Amniotic epithelial cell (primary cell): Measurements from ENCODE around the gene LEMD1.
A peak's percentile ranks its signal among the peaks of the same experiment; 100 is the strongest.

Experiments used
- DNase-seq: peaks from one replicate; pipeline ENCODE4 v3.0.0-alpha.2; 2010; ENCODE audit warnings: low read depth

The LEMD1 gene

DNA sequence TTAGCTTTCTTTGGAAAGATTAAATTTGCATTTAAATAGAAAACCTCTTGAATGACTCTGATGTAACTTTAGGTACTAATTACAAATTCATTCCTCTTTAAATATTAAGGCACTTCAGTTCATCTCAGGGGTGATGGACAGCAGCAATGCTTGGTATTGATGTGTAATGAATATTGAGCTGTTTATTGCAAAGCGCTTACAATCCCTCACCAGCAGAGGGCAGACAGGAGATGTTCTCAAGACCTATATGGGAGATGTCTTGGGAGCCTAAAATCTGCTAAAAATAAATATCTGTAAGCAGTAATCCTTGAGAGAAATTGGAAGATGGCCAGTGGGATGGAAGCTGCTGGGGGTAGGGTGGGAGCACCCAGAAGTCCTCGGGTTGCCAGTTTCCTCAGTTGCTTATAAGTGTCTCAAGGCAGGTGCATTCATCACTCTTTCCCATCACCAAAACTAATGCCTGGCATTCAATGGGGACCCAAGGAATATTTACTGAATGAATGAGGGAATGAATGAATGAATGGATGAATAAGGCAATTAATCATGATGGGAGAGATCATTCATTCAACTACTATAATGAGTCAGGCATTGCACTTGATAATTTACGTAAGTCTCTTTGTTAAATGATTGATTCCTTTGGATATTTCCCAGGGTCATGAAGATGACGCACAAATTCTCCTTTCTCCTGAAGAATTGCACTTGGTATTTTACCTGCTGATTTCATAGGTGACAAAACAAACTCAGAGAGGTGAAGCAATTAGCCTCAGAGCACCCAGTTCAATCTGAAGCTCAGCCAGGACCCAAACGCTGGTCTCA, 67.4 kb downstream of the LEMD1 start:
- peak; percentile 62 for DNase-seq

DNA sequence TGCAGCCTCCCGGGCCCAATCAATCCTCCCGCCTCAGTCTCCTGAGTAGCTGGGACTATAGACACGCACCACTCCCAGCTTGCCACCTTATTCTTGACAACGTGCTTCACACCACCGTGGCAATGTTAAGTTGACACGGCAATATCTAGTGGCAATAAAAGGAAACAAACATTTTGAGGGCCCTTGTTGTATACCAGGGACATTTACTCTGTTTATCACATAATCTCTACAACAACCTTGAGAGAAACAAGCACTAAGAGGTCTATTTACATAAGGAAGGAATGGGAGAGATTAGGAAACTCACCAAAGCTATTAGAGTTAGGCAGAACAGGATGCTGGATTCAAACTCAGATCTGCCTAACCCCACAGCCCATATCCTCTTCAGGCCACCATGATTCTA, 68.2 kb downstream of the LEMD1 start:
- DNase-seq: peak; percentile 44

DNA sequence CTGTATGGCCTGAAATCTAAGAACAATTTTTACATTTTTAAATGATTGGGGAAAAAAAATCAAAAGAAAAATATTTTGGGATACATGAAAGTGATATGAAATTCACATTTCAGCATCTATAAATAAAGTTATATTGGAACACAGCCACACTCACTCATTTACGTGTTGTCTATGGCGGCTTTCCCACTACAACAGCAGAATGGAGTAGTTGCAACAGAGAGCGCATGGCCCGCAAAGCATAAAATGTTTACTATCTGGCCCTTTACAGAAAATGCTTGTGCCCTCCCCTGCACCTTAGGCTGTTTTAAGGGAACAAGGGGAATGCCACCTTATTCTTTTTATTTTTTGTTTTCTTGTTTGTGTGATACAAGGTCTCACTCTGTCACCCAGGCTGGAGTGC, 68.7 kb downstream of the LEMD1 start:
- no peak for DNase-seq

DNA sequence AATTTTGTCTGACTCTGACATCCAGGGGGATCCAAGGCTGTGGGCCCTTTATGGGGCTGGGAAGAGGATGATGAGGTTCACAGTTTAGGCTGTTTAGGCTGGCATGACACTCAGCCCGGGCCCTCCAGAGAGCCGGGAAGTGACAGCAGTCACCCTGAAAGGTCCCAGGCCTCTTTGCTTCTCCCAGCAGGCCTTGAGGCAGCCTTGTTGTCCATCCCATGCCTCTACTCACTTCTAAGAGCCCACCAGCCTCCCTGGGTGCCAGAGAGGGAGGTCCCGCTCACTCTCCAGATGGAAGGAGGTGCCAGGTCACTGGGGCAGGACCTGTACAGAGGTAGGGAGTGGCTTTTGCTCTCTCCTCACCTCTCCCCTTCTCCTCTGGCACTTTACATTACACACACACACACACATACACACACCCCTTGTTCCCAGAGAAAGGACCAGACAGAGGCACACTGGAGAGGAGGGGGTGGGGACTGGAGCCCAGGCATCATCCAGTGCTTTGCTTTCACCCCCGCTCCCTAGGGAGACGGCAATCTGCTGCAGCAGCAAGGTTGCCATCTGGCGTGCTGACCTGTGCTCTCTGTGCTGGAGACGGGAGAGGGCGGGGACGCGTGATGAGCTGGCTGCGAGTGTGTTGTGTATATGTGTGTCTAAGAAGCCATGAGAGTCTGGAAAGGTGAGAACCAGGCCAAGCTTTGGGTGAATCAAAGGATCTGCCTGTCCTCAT, 69.7 kb downstream of the LEMD1 start:
- DNase-seq: peak; percentile 43

DNA sequence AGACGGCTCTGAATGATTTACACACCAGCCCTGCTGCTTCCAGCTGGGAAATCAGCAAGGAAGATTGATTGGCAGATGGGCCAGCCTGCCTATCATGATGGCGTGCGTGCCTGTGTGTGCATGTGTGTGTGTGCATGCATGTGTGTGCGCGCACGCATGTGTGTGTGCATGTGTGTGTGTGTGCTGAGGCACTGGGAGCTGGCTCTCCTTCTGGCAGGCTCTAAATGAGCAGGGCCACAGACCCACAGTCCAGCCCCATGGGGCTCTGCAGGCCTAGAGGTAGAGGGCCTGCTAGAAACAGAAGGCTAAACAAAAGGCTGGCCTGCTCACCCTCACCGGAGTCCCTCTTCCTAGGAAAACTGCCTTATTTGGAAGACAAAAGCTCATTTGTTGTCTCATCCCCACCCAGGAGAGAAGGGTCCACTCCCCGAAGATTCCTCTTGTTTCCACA, 71.1 kb downstream of the LEMD1 start:
- no peak for DNase-seq

DNA sequence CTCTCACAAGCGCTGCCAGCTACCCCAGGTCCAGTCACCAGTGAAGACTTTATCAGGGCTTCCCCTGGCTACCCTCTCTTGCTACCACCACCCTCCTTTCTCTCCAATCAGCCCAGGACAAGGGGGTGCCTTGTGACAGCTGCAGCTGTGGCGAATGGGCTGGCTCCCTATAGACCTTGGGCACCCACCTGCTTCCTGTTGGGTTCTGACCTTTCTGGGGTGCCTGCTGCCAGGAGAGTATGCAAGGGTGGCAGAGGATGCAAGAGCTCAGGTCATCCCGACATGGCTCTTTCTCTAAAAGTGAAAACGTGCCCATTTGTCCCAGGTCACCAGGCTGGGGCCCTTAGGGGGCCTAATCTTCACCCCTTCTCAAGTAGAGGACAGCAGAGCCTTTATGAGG, 71.7 kb downstream of the LEMD1 start:
- DNase-seq: no peak

DNA sequence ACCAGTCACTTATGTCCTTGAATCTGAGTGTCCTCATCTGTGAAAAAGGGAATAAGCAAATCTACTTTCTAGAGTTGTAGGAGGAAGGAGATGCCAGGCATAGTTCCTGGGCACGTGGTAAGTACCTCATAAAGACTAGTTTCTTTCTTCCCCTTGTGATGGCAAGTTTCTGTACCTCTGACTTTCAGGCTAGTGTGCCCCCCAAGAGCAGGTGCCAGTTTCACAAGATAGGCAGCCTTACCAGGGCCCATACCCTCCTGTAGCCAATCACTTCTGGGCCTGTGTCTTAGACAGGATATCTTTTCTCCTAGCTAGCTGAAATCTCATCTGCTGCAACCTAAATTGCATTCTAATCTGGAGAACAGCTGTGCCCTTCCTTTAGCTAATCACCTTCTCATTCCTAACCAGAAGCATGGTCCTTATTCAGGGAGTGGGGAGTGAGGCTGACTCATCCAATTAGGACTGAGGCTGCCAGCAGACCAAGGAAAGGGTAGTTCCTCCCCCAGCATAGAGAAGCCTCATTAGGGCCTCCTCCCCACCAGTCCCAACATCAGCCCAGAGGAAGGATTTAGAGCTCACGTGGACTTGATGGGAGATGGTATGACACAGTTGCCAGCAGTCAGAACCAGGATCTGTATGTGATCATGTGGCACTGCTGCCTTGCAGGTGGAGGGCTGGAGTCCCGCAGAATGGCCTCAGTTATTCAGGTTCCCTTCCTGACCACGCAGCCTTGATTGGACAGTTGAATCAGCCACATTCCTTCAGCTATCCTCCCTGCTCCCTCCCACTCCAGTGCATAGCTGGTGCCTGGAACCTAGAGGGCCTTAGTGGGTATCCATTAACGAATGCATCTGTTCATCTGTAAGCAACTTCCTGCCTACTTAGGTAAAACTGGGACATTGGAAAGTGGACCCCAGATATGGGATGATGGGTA, 73.0 kb downstream of the LEMD1 start:
- peak; percentile 66 for DNase-seq

DNA sequence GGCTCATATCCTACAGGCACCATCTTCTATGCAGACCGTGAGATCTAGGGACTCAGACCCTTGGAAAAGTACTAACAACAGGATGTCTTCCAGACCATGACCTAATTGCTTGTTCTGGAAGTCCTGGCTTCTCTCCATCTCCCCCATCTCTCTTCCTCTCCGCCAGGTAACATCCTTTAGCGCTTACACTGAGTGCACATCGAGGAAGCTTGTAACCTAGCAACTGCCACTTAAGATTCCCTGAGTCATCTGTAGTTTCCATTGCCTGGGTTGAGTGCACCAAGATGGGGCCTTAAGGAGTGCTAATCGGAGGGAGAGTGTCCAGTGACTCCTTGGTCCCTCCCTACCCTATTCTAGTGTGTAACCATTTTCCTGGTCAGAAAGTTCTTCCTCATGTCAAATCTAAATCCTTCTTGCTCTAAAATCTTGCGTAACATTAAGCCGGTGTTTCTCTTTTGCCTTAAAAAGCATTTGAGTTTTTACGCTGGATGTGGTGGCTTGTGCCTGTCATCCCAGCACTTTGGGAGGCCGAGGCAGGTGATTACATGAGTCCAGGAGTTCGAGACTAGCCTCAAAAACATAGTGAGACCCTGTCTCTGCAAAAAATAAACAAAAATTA, 74.8 kb downstream of the LEMD1 start:
- peak; percentile 23 for DNase-seq

DNA sequence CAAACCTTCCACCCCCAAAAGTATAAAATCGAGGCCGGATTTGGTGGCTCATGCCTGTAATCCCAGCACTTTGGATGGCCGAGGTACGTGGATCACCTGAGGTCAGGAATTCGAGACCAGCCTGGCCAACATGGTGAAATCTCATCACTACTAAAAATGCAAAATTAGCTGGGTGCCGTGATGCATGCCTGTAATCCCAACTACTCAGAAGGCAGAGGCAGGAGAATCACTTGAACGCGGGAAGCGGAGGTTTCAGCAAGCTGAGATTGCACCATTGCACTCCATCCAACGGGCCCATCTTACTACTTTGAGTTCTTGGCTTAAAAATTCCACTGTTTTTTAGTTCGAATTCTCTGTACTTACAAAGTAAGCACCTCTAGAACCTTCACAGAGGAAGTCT, 76.1 kb downstream of the LEMD1 start:
- DNase-seq: no peak

DNA sequence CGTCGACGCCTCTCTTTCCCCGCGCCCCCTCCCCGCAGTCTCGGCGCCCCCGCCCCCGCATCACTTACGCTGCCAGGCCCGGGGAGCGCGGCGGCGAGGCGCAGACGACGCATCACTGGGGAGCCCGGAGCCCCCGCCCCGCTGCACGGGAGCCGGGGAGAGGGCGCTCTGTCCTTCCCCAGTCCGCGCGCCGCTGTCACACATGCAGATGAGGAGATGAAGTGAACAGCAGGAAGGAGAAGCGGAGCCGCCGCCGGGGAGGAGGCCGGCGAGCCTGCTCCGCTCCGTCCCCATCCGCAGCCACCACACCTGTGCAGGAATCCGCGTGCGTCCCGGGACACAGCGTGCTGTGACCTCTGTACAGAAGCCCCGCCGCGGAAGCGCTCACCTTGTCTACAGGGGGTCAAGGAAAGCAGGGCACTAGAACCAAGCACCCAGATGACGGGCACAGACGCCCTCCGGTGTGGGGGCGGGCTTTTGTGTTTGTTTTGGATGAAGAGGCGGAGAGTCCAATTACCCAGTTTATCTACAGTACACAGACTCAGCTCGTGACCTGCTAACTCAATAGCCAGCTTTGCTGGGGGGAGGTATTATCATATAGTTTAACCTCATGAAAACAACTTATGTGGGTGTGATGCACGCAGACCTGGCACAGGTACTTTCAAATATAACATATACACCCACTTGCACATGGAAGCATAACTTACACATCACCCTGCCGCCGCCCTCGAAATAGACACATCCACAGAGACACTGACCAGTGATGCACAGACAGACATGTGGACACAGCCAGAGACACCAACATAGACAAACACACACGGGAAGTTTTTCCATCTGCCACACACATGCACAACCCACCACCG, 77.6 kb downstream of the LEMD1 start:
- DNase-seq: no peak

DNA sequence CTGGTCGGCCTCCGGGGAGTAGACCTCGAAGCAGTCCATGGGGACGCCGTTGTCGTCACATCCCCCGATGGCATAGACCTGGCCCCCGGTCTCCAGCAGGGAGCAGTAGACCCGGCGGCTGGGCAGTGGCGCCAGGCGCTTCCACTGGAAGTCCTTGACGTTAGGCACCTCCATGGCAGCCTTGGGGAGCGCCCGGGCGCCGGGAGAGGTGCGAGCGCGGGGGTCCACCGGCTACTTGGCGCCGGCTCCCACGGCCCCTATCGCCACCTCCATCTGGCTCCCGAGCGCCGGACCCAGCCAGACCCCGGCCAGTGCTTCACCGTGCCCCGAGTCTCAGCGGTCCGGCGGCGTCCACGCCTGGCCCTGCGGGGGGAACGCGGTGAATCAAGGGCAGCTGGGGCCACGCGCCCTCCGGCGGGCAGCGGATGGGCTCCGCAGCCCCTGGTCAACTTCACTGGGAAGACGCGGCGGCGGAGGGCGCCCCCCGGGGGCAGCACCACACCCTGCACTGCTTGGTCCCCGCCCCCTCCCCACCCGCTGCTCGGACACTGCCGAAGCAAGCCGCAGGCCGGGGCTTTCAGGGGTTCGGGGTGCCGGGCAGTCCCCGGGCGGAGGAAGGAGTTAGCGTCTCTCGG, 78.3 kb downstream of the LEMD1 start:
- DNase-seq: no peak

DNA sequence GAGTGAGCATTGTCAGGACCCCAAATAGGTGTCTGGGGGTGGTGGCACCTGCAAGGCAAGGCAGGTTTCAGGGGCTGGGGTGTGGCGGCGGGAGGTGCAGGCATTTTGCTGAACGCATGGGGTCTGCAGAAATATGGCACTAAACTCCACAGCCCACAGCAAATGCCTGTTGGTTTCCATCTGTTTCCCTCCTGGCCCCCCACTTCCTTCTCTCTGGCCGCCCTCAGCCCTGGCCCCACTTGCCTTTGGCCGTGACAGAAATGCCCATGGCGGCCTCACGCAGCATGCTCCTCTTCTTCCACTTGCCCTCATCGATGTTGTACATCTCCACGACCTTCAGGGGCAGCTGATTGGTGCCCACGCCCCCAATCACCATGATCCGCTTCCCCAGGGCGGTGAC, 78.9 kb downstream of the LEMD1 start:
- no peak for DNase-seq

DNA sequence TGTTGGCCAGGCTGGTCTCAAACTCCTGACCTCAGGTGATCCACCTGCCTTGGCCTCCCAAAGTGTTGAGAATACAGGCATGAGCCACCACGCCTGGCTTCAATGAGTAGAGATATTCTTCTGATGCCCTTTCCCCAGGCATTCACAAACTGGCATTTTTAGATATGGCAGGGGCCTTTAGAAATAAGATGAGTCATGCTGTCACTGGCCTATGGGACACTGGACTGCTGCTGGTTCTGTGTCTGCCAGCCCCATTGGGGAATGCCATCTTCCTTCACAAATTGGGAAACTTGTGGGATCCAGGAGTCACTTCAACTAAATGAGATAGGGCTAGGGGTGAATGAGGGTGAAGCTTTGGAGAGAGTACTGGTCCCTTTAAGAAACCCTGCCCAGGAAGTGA, 81.2 kb downstream of the LEMD1 start:
- no peak for DNase-seq

DNA sequence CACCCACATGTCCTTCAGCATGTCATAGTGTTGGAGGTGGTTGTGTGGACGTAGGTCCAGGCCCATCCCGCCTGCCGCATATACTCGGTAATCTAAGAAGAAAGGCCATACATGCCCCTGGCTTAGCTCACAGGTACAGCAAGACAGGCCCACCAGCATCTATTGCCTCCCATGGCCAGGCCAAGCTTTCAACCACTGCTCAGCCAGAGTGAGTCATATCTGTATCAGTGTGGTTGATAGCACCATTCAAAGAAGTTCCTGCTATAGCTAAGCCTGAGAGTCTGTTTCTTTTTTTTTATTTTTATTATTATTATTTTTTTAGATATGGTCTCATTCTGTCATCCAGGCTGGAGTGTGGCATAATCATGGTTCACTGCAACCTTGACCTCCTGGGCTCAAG, 82.1 kb downstream of the LEMD1 start:
- DNase-seq: peak; percentile 52

DNA sequence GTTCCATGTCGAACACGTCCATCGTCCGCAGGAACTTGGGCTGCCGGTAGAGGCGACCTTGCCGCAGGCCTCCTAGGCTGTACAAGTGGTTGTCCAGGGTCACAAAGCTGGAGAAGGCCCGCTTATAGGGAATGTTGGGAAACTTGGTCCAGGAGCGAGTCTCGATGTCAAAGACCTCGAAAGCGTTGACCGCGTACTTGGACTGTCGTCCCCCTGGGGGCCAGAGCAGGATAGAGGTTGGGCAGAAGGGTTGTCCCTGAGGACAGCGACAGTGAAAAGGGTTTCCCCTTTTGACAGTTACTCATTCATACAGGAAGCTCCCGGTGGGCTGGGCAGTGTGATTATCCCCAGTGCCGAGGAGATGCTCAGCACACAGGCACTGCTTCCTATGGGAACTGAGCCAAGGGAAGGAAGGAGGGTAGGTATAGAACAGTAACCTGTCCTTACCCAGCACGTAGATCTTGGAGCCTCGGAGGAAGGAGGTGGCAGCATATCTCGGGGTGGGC, 82.6 kb downstream of the LEMD1 start:
- DNase-seq: no peak

DNA sequence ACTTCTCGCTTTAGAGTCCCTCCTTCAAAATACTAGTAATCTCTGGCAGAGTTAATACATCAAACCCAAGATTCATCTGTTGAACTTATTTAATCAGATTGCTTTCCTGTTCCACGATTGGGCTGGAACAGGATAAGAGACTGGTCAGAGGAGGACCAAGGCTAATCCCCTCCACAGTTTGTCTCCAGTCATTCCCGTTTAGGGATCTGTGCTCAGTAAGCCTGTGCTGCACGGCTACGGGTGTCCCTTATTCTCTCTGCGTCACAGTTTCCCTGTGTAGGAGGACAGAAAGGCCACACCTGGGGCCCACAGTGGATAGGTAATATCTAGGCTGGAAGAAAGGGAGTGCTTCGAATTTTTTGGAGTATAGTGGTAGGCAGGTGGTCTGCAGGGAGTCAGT, 83.8 kb downstream of the LEMD1 start:
- no peak for DNase-seq

DNA sequence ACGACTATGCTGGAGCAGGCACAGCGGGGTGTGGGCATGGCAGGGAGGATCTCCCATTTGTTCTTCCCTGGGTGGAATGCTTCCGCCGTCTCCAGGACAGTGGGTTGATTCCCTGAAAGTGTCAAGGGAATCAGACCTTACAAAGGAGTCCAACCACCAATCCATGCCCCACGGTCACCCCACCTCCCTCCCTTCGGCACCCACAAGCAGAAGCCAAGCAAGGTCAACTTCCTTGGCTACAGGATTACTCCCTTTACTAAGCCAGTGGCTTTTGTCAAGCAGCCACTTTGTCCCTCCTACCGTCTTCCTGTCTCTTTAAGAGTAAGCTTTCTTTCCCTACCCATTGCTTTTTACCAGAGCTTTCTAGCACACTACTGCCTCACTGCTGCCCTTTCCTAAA, 84.4 kb downstream of the LEMD1 start:
- DNase-seq: no peak

DNA sequence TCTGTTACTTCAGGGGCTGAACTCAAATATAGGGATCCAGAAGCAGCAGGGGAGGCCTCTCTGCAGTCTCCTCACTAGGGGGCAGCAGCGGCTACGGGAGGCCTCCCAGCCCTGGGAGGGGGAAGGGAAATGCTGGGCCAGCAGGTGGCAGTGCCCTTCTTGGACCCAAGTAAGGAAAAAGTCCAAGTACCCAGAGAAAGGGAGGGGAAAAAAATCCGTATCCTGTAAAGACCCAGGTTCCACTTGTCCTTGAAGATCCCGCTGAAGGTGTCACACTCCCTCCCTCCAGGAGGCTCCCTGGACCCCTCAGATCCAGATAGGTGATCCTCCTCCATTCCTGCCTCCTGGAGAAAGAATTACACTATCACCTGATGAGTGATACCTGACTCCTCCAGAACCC, 86.2 kb downstream of the LEMD1 start:
- peak; percentile 69 for DNase-seq

DNA sequence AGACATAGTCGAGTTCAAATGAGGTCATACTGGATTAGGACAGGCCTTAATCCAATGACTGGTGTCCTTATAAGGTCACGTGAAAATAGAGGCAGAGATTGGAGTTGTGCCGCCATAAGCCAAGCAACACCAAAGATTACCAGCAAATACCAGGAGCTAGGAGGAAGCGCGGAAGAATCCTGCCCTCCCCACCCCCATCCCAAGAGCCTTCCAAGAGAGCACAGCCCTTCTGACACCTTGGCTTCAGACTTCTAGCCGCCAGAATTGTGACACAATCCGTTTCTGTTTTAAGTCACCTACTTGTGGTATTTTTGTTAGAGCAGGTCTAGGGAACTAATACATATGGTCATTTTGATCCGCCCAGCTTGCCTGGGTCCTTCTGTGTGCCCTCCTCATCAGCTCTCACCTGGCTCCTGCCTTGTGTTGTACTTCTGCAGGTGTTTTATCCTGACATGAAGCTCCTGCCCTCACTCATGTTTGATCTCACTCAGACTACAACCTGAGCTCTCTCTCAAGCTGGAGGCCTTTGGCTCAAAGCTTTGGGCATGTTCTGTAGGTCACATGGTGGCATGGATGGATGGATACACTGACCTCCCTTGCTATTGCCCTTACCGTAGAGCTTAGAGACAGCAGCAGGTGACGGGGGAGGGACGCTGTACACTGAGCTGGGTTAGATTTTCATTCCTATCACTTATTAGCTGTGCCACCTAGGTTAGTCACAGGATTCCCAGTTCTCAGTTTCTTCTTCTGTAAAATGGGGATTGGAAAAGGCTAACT, 89.7 kb downstream of the LEMD1 start:
- DNase-seq: no peak
